HepG2 (cell line): ENCODE data around the gene COX10. TPM values are rescaled to one million over a fixed set of nuclear protein-coding genes. Genes with fewer than 3 reads are reported as not detected.

Source experiments
- ARNT ChIP-seq: fragments of 450-650 bp; IDR thresholded peaks from 2 replicates; pipeline ENCODE4 v1.6.1; 2017
- BHLHE40 ChIP-seq: IDR thresholded peaks from 2 replicates; pipeline ENCODE4 v1.6.1; 2011; ENCODE audit warnings: low read length, improper control_type of control experiment
- CEBPG ChIP-seq: IDR thresholded peaks from 2 replicates; pipeline ENCODE4 v1.6.1; 2016
- EEA1 ChIP-seq: sonication (generic); formaldehyde crosslinking; IDR thresholded peaks from 2 replicates; pipeline ENCODE4 v1.5.1; 2020; ENCODE audit warnings: mild to moderate bottlenecking, missing genetic modification reagents, borderline replicate concordance
- GFI1 ChIP-seq: sonication (generic); formaldehyde crosslinking; IDR thresholded peaks from 2 replicates; pipeline ENCODE4 v1.5.0; 2020; ENCODE audit warnings: missing genetic modification reagents, mild to moderate bottlenecking, borderline replicate concordance
- HOXD1 ChIP-seq: sonication (generic); formaldehyde crosslinking; IDR thresholded peaks from 2 replicates; pipeline ENCODE4 v1.5.0; 2020; ENCODE audit warnings: missing genetic modification reagents
- MAFG ChIP-seq: sonication (generic); formaldehyde crosslinking; IDR thresholded peaks from 2 replicates; pipeline ENCODE4 v1.5.1; 2020; ENCODE audit warnings: mild to moderate bottlenecking, missing genetic modification reagents
- MTA3 ChIP-seq: sonication (generic); formaldehyde crosslinking; IDR thresholded peaks from 2 replicates; pipeline ENCODE4 v1.4.0; 2020; ENCODE audit warnings: missing genetic modification reagents
- NCOR1 ChIP-seq: fragments of 200-600 bp; sonication (generic); IDR thresholded peaks from 2 replicates; pipeline ENCODE4 v1.7.0; 2017; ENCODE audit warnings: antibody characterized with exemption, low read length, borderline replicate concordance
- TBX2 ChIP-seq: sonication (generic); formaldehyde crosslinking; IDR thresholded peaks from 2 replicates; pipeline ENCODE4 v1.5.0; 2020; ENCODE audit warnings: missing genetic modification reagents, mild to moderate bottlenecking, borderline replicate concordance
- WIZ ChIP-seq: sonication (generic); formaldehyde crosslinking; IDR thresholded peaks from 2 replicates; pipeline ENCODE4 v1.5.1; 2020; ENCODE audit warnings: mild to moderate bottlenecking, missing genetic modification reagents
- XRCC5 ChIP-seq: fragments of 200-400 bp; formaldehyde crosslinking; optimal IDR thresholded peaks from 2 replicates; pipeline ENCODE3; 2017; ENCODE audit warnings: mild to moderate bottlenecking, low read length
- ZBTB4 ChIP-seq: sonication (generic); formaldehyde crosslinking; IDR thresholded peaks from 2 replicates; pipeline ENCODE4 v1.4.0; 2020; ENCODE audit warnings: missing genetic modification reagents, mild to moderate bottlenecking, borderline replicate concordance
- ZBTB7B ChIP-seq: sonication (generic); formaldehyde crosslinking; IDR thresholded peaks from 2 replicates; pipeline ENCODE4 v1.4.0; 2020; ENCODE audit warnings: missing genetic modification reagents
- ZNF20 ChIP-seq: sonication (generic); formaldehyde crosslinking; IDR thresholded peaks from 2 replicates; pipeline ENCODE4 v1.4.0; 2020; ENCODE audit warnings: mild to moderate bottlenecking, moderate library complexity, missing genetic modification reagents
- ZNF263 ChIP-seq: sonication (generic); formaldehyde crosslinking; IDR thresholded peaks from 2 replicates; pipeline ENCODE4 v1.4.0; 2020; ENCODE audit warnings: missing genetic modification reagents
- ZNF317 ChIP-seq: sonication (generic); formaldehyde crosslinking; IDR thresholded peaks from 2 replicates; pipeline ENCODE4 v1.5.0; 2020; ENCODE audit warnings: mild to moderate bottlenecking, missing genetic modification reagents
- ZNF331 ChIP-seq: sonication (generic); formaldehyde crosslinking; IDR thresholded peaks from 2 replicates; pipeline ENCODE4 v1.4.0; 2020; ENCODE audit warnings: missing genetic modification reagents
- ZNF337 ChIP-seq: sonication (generic); formaldehyde crosslinking; IDR thresholded peaks from 2 replicates; pipeline ENCODE4 v1.5.1; 2020; ENCODE audit warnings: missing genetic modification reagents, low read depth, mild to moderate bottlenecking, borderline replicate concordance
- ZNF816 ChIP-seq: sonication (generic); formaldehyde crosslinking; IDR thresholded peaks from 2 replicates; pipeline ENCODE4 v1.8.0; 2022; ENCODE audit warnings: missing genetic modification reagents, mild to moderate bottlenecking, borderline replicate concordance
- polyA plus RNA-seq, 8 experiments: library from polyadenylated mRNA; depleted of rRNA in 3 of 8; stranded (reverse) in 7 of 8; unstranded in 1 of 8; fragments of >200 nt; fragmentation: Illumina TruSeq in 4 of 8; extraction: Trizol in 4 of 8; gene quantifications; 2 replicates each; pipeline versions ENCODE4 v1.2.1 to v1.2.3, GENCODE V29; 2011 to 2016; ENCODE audit warnings: low read depth in 4 of 8, missing spikeins in 1 of 8, mixed read lengths in 1 of 8; ENCODE audit not compliant: insufficient read depth in 1 of 8
- total RNA-seq, 5 experiments: library from RNA; depleted of rRNA; stranded (reverse); fragments of >200 nt; fragmentation: Illumina TruSeq; extraction: Trizol; gene quantifications; 2 replicates each; pipeline ENCODE4 v1.2.3, GENCODE V29; 2016; ENCODE audit warnings: low read depth in 1 of 5
- TF ChIP-seq, protein P1 (sequence below): sonication (generic); formaldehyde crosslinking; IDR thresholded peaks from 2 replicates; pipeline ENCODE4 v1.5.1; 2020; ENCODE audit warnings: mild to moderate bottlenecking, missing genetic modification reagents, borderline replicate concordance
- TF ChIP-seq, protein P2 (sequence below): sonication (generic); formaldehyde crosslinking; IDR thresholded peaks from 2 replicates; pipeline ENCODE4 v1.8.1; 2023; ENCODE audit warnings: missing genetic modification reagents, mild to moderate bottlenecking, borderline replicate concordance

The COX10 gene
- total and polyA plus RNA-seq, 2 of the 13 experiments (the other 11 are each of a cell fraction or from before 2014, with no cell fraction given) = 13.9 to 20.1 TPM

DNA sequence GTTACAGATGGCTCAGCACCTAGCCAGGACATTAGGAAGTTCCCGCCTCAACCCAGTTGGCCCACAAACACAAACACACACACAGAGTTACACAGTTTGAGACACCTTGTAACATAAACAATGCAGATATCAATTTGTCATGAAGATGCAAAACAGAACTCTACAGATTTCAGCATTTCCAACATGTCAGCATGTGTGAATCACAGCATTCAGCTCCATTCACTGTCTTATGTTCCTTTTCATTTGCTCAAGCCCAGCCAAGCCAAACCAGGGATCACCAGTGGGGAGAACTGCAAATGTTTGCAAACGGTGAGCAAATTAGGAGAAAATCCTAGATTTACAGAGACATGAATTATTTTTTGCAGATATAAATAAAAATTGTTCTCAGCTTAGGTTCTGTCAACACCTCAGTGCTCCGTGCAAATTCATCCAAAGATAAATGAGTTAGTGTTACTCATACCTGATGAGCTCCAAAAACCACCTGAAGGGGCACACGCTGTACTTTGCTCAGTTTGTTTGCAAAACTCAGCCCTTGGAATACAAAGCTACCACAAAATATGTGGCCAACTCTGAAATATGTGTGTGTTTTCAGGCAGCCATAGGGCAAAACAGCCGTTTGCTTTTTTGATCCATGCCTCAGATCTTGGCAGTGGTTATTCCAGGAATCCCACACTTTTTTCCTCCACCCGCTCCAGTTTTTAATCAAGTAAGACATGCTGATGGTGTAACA is 16.3 kb upstream of the COX10 start (continued):
- TF ChIP-seq HOXD1 (CRISPR knock-in tag) = no peak
- TF ChIP-seq TBX2 = peak; percentile 28; the same call in 1 of the 2 replicates
- TF ChIP-seq ZBTB7B = 0 out of 2 replicates have a peak, but pooled peaks have one; percentile 22
- TF ChIP-seq GFI1 (CRISPR knock-in tag) = 0 out of 2 replicates have a peak, but pooled peaks have one; percentile 63
- TF ChIP-seq MAFG = no peak
- no peak for TF ChIP-seq WIZ (CRISPR knock-in tag)
- TF ChIP-seq ZNF337 (CRISPR knock-in tag) = no peak
- TF ChIP-seq ZBTB4 (CRISPR knock-in tag) = no peak
- TF ChIP-seq, protein P1, sequence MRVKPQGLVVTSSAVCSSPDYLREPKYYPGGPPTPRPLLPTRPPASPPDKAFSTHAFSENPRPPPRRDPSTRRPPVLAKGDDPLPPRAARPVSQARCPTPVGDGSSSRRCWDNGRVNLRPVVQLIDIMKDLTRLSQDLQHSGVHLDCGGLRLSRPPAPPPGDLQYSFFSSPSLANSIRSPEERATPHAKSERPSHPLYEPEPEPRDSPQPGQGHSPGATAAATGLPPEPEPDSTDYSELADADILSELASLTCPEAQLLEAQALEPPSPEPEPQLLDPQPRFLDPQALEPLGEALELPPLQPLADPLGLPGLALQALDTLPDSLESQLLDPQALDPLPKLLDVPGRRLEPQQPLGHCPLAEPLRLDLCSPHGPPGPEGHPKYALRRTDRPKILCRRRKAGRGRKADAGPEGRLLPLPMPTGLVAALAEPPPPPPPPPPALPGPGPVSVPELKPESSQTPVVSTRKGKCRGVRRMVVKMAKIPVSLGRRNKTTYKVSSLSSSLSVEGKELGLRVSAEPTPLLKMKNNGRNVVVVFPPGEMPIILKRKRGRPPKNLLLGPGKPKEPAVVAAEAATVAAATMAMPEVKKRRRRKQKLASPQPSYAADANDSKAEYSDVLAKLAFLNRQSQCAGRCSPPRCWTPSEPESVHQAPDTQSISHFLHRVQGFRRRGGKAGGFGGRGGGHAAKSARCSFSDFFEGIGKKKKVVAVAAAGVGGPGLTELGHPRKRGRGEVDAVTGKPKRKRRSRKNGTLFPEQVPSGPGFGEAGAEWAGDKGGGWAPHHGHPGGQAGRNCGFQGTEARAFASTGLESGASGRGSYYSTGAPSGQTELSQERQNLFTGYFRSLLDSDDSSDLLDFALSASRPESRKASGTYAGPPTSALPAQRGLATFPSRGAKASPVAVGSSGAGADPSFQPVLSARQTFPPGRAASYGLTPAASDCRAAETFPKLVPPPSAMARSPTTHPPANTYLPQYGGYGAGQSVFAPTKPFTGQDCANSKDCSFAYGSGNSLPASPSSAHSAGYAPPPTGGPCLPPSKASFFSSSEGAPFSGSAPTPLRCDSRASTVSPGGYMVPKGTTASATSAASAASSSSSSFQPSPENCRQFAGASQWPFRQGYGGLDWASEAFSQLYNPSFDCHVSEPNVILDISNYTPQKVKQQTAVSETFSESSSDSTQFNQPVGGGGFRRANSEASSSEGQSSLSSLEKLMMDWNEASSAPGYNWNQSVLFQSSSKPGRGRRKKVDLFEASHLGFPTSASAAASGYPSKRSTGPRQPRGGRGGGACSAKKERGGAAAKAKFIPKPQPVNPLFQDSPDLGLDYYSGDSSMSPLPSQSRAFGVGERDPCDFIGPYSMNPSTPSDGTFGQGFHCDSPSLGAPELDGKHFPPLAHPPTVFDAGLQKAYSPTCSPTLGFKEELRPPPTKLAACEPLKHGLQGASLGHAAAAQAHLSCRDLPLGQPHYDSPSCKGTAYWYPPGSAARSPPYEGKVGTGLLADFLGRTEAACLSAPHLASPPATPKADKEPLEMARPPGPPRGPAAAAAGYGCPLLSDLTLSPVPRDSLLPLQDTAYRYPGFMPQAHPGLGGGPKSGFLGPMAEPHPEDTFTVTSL (CRISPR knock-in tag) = peak; percentile 77; the same call in 1 of the 2 replicates
- no peak for TF ChIP-seq ZNF263 (CRISPR knock-in tag)
- TF ChIP-seq, protein P2, sequence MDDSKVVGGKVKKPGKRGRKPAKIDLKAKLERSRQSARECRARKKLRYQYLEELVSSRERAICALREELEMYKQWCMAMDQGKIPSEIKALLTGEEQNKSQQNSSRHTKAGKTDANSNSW (CRISPR knock-in tag) = no peak
- no peak for TF ChIP-seq ZNF317
- TF ChIP-seq ZNF20 = no peak
- TF ChIP-seq XRCC5 = peak; percentile 40
- TF ChIP-seq BHLHE40 = no peak
- peak; percentile 61; the same call in 1 of the 2 replicates for TF ChIP-seq ZNF331 (CRISPR knock-in tag)
- no peak for TF ChIP-seq MTA3 (CRISPR knock-in tag)
- no peak for TF ChIP-seq ARNT
- TF ChIP-seq CEBPG (CRISPR knock-in tag) = peak; percentile 46
- TF ChIP-seq NCOR1 = 0 out of 2 replicates have a peak, but pooled peaks have one; percentile 20
- peak; percentile 48; the same call in 1 of the 2 replicates for TF ChIP-seq ZNF816
- TF ChIP-seq EEA1 = no peak
